ENCODE measurements around the gene GNL2.
A peak's percentile ranks its signal among the peaks of the same experiment; 100 is the strongest.

GNL2 gene

DNA sequence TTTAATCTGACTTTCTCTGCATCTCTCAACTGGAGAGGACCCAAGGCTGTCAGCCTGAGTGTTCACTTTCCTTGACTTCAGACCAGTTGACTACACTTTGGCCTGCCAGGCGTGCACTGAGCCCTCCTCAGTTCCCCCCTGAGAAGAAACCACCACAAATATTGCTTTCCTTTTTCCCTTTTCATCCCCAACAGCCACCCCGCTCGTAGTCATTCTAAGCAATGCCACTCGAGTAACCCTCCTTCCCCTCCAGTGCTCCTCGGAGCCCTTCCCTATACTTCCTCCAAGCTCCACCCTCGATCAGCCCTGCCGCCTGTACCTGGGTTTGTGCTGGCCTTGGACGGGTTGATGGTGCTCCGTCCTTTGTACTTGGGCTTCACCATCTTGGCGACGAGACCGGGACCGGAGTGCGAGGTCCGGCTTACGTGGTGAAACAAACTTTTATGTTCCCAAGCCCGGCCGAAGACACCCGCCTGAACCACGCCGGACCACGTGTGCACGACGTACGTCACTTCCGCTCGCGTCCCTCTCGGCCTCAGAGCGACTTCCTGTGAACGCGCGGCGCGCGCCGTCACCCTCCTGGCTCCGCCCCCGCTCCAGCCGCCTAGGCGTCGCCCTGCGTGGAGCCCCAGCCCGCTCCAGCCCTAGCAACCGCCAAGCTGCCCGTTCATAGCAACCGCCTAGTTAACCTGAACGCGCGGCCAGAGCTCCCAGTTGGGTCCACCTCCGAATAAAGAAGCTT, at the start of gene GNL2:
Gene GNL2 (minus strand): TSS at position 498 of the 742 bp plus-strand sequence. CDS start 115 bp downstream, at position 383.
- DNase-seq (ENCODE audit: low read depth) = peak; percentile 90

GRCh38 chr1:37641059-37641458, 45.3 kb upstream of the GNL2 start:
- no peak for DNase-seq (ENCODE audit: low read depth)

DNA sequence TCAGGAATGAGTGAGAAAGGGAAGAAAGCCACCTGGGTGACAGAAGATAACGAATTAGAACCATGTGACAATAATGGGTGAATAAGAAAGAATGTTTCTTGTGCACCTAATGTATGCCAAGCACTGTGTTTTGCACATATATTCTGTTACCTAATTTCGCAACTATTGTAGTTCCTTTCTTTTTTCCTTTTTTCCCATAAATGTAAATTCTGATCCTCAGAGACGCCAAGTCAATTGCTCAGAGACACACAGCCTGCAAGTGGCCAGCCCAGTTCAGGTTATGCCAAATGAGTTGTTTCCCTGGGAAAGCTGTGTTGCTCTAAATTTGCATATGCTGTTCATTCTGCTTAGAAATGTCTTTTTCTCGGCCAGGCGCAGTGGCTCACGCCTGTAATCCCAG, 40.7 kb upstream of the GNL2 start:
- DNase-seq (ENCODE audit: low read depth) = no peak

GRCh38 chr1:37634992-37635902, 39.5 kb upstream of the GNL2 start:
- no peak for DNase-seq (ENCODE audit: low read depth)

- no peak for DNase-seq (ENCODE audit: low read depth)
Measured at GRCh38 chr1:37634244-37634991, 38.7 kb upstream of the GNL2 start, which contains the start of gene RSPO1. RSPO1 (minus strand) TSS chr1:37634892; CDS start chr1:37629661, 5,231 bp downstream.

- DNase-seq (ENCODE audit: low read depth) = no peak
Measured at GRCh38 chr1:37633938-37634243, 38.2 kb upstream of the GNL2 start.

DNA sequence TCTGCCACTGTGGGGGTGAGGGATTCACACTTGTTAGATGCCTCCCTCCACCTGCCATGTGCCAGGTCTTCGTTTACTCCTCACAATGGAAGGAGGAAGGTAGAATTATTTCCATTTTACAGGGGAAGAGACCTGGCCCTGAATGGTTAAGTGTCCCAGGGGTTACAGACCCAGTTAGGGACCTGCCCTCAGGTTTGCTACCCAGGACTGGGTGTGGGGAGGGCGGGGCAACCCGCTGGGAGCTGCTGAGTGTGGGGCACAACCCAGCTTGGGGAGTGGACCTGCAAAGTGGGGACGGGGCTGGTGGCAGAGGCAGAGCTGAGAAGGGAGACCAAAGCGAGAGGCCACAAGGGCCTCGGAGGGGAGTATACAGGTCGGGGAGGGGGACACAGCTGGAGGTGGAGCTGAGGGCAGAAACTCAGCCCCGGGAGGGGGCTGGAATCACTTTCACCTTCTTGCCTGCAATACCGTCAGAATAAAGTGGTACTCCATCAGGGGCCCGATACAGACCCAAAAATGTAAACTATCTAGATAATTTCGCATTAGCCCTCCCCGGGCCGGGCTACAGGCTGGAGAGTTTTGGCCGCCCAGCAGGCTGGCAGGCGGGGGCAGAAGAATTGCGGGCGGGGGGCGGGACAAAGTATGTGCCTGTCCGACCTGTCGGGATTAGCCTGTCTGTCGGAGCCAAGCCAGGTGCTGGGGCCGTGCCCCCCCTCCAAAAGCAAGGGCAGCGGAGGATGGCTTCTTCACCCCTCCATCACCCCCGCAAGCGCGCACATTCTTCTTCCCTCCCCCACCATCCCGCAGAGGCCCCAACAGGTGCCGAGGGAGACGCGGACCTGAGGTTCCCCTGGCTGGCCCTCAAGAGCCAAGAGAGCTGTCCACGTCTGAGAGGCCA, 37.6 kb upstream of the GNL2 start:
- no peak for DNase-seq (ENCODE audit: low read depth)

DNA sequence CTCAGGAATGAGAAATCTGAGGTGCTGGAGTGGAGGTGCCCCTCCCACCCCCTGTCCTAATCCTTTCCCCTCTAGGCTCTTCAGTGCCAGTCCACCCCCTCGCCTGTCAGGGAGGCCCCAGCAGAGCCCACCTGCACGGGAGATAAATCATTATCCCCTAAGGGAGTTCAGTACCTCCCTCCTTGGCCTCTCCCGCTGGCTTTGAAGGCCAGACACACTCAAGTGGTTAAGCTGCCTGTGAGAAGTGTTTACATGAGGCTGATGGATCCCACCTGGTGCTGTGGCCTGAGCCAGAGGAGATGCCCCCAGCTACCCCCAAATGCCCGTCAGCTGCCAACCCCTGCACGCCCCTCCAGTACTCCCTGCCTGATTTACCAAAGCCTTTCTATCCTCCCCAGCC, 35.3 kb upstream of the GNL2 start:
- no peak for DNase-seq (ENCODE audit: low read depth)

DNA sequence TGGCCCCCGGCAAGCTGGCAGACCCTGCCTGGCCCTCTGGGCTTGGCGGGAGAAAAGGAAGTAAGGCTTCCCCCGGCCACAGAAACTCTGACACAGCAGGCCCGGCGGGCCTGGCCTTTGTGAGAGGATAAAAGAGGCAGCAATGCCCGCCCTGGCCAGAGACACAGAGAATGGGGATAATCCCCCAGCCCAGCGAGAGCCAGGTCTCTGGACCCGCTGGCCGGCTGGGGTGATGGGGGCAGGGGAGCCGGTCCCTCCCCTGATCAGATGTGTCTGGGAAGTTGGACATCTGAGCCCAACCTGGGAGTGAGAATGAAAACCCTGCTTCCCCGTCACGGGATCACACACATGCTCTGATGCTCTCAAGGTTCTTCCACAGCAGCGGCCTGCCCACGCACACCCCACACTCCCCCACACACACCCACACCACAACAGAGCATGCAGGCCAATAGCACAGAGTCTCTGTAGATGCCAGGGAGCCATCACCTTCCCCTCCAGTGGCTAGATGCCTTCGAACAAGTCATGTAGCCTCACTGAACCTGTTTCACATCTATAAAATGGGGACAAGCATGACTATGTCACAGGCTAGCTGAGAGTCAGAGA, 34.8 kb upstream of the GNL2 start:
- DNase-seq (ENCODE audit: low read depth) = no peak

GRCh38 chr1:37629726-37630425, 34.1 kb upstream of the GNL2 start:
- DNase-seq (ENCODE audit: low read depth) = no peak

DNA sequence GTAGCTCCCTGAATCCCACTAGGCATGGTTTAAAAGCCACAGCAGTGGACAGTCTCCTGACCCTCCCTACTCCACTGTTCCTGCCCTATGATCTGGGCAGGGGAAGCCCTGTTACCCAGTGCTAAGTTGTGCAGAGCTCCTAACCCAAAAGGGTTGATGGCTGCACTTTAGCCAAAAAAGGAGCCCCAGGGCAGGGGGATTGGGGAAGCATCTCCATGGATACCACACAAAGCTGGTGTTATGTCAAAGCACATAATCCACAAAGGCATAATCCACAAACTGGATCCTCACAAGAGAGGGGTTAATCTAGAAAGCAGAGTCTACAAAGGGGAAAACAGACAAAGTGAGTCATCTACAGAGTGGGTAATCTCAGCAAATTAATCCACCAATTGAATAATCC, 33.3 kb upstream of the GNL2 start:
- DNase-seq (ENCODE audit: low read depth) = no peak

DNA sequence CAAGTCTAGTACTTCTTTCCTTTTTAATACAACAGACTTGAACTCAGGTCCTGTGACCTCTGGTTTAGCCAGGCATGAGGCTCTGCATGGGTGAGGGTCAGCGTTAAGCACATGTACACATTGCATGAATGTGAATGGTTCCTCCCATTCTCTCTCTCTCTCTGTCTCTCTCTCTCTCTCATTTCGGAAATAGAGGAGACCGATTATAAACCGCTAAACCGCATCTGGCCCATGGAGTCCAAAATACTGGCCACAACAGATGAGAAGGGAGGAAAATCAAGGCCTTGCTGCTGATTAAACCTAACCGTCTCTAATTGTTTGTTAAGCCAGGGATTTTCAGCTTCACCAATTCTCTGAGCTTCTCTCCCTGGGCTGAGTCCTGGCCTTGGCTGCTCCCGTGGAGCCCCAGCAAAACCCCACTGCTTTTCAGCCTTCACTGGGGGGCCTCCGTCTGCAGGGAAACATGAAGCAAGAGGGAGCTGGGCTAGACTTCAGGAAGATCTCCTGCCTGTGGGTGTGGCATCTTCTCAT, 32.4 kb upstream of the GNL2 start:
- DNase-seq (ENCODE audit: low read depth) = no peak

DNA sequence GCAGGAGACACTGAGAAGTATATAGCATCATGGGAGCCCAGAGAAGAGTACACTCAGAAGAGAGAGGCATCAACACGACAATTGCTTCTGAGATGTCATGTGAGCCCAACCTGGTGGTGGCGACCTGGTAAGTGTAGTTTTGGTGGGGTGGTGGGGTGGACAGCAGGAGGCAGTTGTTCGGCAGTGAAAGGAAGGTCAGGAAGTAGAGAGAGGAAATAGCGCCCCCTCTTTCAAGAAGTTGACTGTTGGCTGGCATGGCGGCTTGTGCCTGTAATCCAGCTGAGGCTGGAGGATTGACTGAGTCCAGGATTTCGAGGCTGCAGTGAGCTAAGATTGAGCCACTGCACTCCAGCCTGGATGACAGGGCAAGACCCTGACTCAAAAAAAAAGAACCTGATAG, 26.4 kb upstream of the GNL2 start:
- no peak for DNase-seq (ENCODE audit: low read depth)

DNA sequence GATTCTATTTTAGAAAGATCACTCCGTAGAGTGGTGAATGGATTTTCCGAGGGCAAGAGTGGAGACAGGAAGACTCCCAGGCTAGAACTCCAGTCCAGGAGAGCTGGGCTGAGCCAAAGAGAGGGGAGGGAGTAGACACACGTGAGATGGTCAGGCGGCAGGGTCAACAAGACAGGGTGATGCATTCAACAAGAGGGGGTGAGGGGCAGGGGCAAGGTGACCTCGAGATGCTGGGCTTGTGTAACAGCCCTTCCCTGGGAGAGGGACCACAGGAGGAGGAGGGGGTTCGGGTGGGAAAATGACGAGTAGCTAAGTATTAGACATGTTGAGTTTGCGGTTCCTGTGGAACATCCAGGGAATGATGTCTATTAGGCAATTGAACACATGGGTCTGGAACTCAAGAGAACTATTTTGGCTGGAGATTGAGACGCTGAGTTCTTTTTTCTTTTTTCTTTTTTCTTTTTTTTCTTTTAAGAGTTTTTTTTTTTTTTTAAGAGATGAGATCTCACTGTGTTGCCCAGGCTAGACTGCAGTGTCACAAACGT, 25.7 kb upstream of the GNL2 start:
- DNase-seq (ENCODE audit: low read depth) = no peak

DNA sequence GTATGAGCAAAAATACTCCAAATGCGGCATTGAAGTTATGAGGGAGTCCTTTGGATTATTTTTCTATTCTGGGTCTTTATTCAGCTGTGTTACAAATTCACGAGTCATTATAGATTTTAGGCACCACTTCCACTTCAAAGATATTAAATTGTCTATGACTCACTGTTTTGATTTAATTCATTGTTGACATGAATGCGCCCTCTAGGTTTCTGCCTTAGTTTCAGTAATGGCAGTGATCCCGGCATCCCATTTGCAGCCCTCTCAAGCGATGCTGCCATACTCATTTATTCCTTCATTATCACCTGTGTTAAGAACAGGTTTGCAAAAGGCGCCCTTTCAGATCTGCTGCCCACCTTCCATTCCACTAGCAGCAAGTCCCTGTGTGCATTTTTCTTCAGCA, 25.0 kb upstream of the GNL2 start:
- DNase-seq (ENCODE audit: low read depth) = no peak

DNA sequence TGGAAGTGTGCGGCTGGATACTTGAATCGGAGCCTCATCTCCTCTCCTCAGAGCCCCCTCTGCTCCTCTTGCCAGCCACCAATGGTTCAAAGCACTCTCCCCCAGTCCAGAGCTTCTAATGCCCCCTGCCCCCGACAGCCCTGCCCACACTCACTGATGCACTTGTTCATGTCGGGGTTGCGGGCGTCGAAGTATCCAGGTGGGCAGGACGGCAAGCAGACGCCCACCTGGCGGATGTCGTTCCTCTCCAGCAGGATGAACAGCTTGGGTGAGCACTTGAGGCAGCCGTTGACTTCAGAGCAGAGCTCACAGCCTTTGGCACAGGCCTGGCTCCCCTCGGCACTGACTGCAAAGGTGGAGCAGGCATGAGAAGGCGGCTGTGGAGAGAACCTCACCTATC, 20.6 kb upstream of the GNL2 start:
- DNase-seq (ENCODE audit: low read depth) = no peak

DNA sequence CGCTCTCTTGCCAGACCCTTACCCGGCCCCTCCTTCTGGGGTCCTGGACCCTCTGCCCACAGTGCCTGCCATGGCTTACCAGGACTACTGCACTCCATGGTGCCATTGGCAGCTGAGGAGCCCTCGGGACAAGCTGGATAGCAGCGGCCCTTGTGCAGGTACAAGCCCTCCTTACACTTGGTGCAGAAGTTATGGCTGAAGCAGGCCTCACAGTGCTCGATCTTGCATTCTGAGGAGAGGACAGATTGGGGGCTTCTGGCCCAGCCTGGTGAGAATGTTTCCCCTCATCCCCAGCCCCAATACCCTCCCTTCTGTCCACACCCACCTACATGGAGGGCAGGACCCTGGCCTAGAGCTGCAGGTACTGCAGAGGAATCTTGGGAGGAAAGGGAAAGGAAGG, 18.4 kb upstream of the GNL2 start:
- no peak for DNase-seq (ENCODE audit: low read depth)

DNA sequence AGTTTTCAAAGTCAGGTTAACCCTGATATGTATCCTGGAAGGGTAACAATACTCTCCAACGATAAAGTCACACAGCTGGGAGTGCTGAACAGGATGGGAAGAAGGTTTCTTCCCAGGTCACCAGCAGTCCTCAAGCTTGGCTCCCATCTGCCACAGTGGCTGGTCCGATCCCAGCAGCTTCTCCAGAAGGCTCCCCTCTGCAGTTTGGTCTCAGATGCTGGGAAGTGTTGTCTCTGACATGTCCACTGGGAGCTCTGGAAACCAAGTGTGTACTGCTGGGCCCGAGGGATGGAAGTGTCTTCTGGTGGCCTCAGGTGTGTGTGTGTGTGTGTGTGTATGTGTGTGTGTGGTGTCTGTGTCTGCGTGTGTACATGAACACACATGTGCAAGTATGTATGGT, 16.4 kb upstream of the GNL2 start:
- no peak for DNase-seq (ENCODE audit: low read depth)

GRCh38 chr1:37609994-37610393, 14.3 kb upstream of the GNL2 start:
- no peak for DNase-seq (ENCODE audit: low read depth)

DNA sequence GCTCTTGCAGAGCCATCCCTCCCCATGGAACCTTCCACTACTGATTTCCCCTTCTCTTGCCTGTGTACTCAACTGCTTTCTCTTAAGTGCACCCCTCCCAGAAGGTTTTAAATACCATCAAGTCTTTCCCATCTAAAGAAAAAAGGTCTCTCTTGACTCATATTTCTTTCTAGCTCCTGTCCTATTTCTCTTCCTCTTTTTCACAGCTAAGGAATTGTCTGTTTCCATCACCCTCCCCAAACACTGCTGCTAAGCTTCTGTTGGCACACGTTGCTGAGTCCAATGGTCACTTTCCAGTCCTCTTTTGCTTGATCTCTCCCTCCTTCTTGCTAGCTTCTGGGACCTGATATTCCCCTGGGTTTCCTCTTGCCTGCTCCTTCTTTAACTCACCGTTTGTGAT, 13.3 kb upstream of the GNL2 start:
- DNase-seq (ENCODE audit: low read depth) = no peak
